Neutrophil (primary cell): ENCODE measurements around the gene NBEA.

Source experiments
- H3K27ac ChIP-seq: fragments of 200-600 bp; sonication (generic); 2 replicates; pipeline ENCODE4 v1.5.1; 2016; ENCODE audit warnings: mild to moderate bottlenecking, moderate library complexity
- H3K27me3 ChIP-seq: fragments of 200-600 bp; sonication (generic); 2 replicates; pipeline ENCODE4 v1.6.0; 2016; ENCODE audit warnings: mild to moderate bottlenecking
- H3K36me3 ChIP-seq: fragments of 200-600 bp; sonication (generic); 2 replicates; pipeline ENCODE4 v1.5.1; 2017
- H3K4me1 ChIP-seq, 2 experiments: fragments of 200-600 bp in 1 of 2; sonication (generic) in 1 of 2; 1 replicate in 1 of 2; 2 replicates in 1 of 2; pipeline versions ENCODE4 v1.5.1 to v1.6.1; 2013 to 2016; ENCODE audit warnings: low read depth in 1 of 2, low read length in 1 of 2, mild to moderate bottlenecking in 1 of 2, moderate library complexity in 1 of 2; ENCODE audit not compliant: control insufficient read depth in 1 of 2, insufficient read depth in 1 of 2
- H3K4me3 ChIP-seq, 2 experiments: fragments of 200-600 bp in 1 of 2; sonication (generic) in 1 of 2; 1 replicate in 1 of 2; 2 replicates in 1 of 2; pipeline ENCODE4 v1.5.1; 2013 to 2016; ENCODE audit warnings: low read depth in 1 of 2, low read length in 1 of 2, mild to moderate bottlenecking in 1 of 2, moderate library complexity in 1 of 2
- H3K9me3 ChIP-seq: fragments of 200-600 bp; sonication (generic); 2 replicates; pipeline ENCODE4 v1.5.1; 2016
- CTCF ChIP-seq: fragments of 200-600 bp; sonication (generic); IDR thresholded peaks from 2 replicates; pipeline ENCODE4 v1.5.1; 2016; ENCODE audit warnings: antibody characterized with exemption

NBEA gene

GRCh38 chr13:35016362-35017112 lies 74.5 kb downstream of the NBEA start:
- Histone ChIP-seq H3K9me3 (no peaks in the 10 kb centered on the region), H3K27ac (no peak overlapping the region), H3K36me3 (no peaks in the 10 kb centered on the region), H3K4me1 (no peaks in the 10 kb centered on the region), H3K27me3 (no peaks in the 10 kb centered on the region), H3K4me3 (no peak overlapping the region)
- TF ChIP-seq CTCF: no peak

- Histone ChIP-seq H3K4me1 (no peaks in the 10 kb centered on the region), H3K4me3 (no peak overlapping the region), H3K27ac (no peak overlapping the region), H3K27me3 (no peaks in the 10 kb centered on the region), H3K9me3 (no peaks in the 10 kb centered on the region), H3K36me3 (no peaks in the 10 kb centered on the region)
- no peak for TF ChIP-seq CTCF
Measured at GRCh38 chr13:35025314-35025713, 83.2 kb downstream of the NBEA start.

GRCh38 chr13:35028338-35028867 lies 86.3 kb downstream of the NBEA start:
- H3K4me3 ChIP-seq: no peak overlapping the region
- no peaks in the 10 kb centered on the region for H3K4me1 ChIP-seq
- no peaks in the 10 kb centered on the region for H3K9me3 ChIP-seq
- TF ChIP-seq CTCF: no peak
- H3K27me3 ChIP-seq: no peaks in the 10 kb centered on the region
- no peaks in the 10 kb centered on the region for H3K36me3 ChIP-seq
- no peak overlapping the region for H3K27ac ChIP-seq

- no peaks in the 10 kb centered on the region for H3K36me3 ChIP-seq
- TF ChIP-seq CTCF: no peak
- H3K27me3 ChIP-seq: no peaks in the 10 kb centered on the region
Measured at GRCh38 chr13:35039012-35039411, 96.9 kb downstream of the NBEA start.

DNA sequence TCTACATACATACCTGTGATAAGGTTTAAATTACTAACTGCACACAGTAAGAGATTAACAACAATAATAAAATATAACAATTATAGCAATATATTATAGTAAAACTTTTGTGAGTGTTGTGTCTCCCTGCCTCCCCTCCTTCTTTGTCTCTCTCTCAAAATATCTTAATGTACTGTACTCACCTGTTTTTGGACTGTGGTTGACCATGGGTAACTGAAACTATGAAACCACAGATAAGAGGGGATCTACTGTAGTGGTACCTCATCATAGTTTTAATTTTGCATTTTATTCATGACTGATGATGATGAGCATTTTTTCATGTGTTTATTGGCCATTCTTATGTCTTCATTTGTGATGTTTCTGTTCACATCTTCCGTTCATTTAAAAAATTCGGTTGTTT lies 104.5 kb downstream of the NBEA start:
- Histone ChIP-seq H3K4me1 (no peaks in the 10 kb centered on the region), H3K4me3 (no peak overlapping the region), H3K9me3 (no peaks in the 10 kb centered on the region), H3K27me3 (no peaks in the 10 kb centered on the region), H3K27ac (no peak overlapping the region), H3K36me3 (no peaks in the 10 kb centered on the region)
- no peak for TF ChIP-seq CTCF

More at GRCh38 chr13:35039012-35039411, 96.9 kb downstream of the NBEA start:
- no peaks in the 10 kb centered on the region for H3K4me1 ChIP-seq
- no peak overlapping the region for H3K4me3 ChIP-seq
- H3K27ac ChIP-seq: no peak overlapping the region
- no peaks in the 10 kb centered on the region for H3K9me3 ChIP-seq
